Type B pancreatic cell (in vitro differentiated cells): ENCODE measurements around the gene CGB3. TPM values are rescaled to one million over a fixed set of nuclear protein-coding genes. Genes with fewer than 3 reads are reported as not detected.

Source experiments
- DNase-seq: peaks from one replicate; pipeline ENCODE4 v3.0.0; 2021; ENCODE audit warnings: mixed read lengths; ENCODE audit not compliant: unreplicated experiment; ENCODE audit errors: extremely low spot score
- H3K27ac Mint-ChIP-seq: 2 replicates; pipeline ENCODE4 v1.8.0; 2021; ENCODE audit warnings: mild to moderate bottlenecking, mixed read lengths
- H3K27me3 Mint-ChIP-seq: 2 replicates; pipeline ENCODE4 v1.8.0; 2021; ENCODE audit warnings: mixed read lengths
- H3K36me3 Mint-ChIP-seq: 2 replicates; pipeline ENCODE4 v1.8.0; 2021; ENCODE audit warnings: mixed read lengths
- H3K4me1 Mint-ChIP-seq: one replicate; pipeline ENCODE4 v1.8.0; 2021; ENCODE audit warnings: mixed read lengths; ENCODE audit not compliant: unreplicated experiment
- H3K4me3 Mint-ChIP-seq: 2 replicates; pipeline ENCODE4 v1.8.0; 2021; ENCODE audit warnings: mild to moderate bottlenecking, mixed read lengths
- H3K9me3 Mint-ChIP-seq: 2 replicates; pipeline ENCODE4 v1.8.0; 2021; ENCODE audit warnings: mixed read lengths
- CTCF ChIP-seq: fragments of 200-600 bp; sonication (generic); conservative IDR thresholded peaks from 2 replicates; pipeline ENCODE4 v1.5.0; 2021; ENCODE audit warnings: antibody characterized with exemption, mild to moderate bottlenecking
- total RNA-seq: library from RNA; stranded (reverse); gene quantifications from 2 replicates; pipeline ENCODE4 v1.2.1, GENCODE V29; 2021; ENCODE audit warnings: low replicate concordance

CGB3 gene
- total RNA-seq, 1 donor from 2014 or later = not detected

GRCh38 chr19:48988860-48989259 is 35.3 kb downstream of the CGB3 start:
- H3K9me3 Mint-ChIP-seq = no peaks in the 10 kb centered on the region
- no peak for TF ChIP-seq CTCF
- no peak overlapping the region for H3K4me3 Mint-ChIP-seq
- peaks cover 19% of the 10 kb centered on the region for H3K36me3 Mint-ChIP-seq
- H3K4me1 Mint-ChIP-seq = peaks cover 14% of the 10 kb centered on the region
- DNase-seq = no peak
- H3K27me3 Mint-ChIP-seq = no peaks in the 10 kb centered on the region
- H3K27ac Mint-ChIP-seq = peak overlapping the region; percentile 49

GRCh38 chr19:48988286-48988685 is 35.8 kb downstream of the CGB3 start:
- no peaks in the 10 kb centered on the region for H3K9me3 Mint-ChIP-seq
- H3K27ac Mint-ChIP-seq = no peak overlapping the region
- H3K4me3 Mint-ChIP-seq = no peak overlapping the region
- DNase-seq = no peak
- H3K36me3 Mint-ChIP-seq = peaks cover 18% of the 10 kb centered on the region
- peaks cover 9% of the 10 kb centered on the region for H3K4me1 Mint-ChIP-seq
- no peaks in the 10 kb centered on the region for H3K27me3 Mint-ChIP-seq
- TF ChIP-seq CTCF = no peak

GRCh38 chr19:48987323-48987722 is 36.8 kb downstream of the CGB3 start:
- Mint-ChIP-seq H3K27ac (no peak overlapping the region), H3K4me1 (peaks cover 9% of the 10 kb centered on the region), H3K36me3 (peaks cover 20% of the 10 kb centered on the region), H3K27me3 (no peaks in the 10 kb centered on the region), H3K9me3 (no peaks in the 10 kb centered on the region), H3K4me3 (no peak overlapping the region)
- DNase-seq = no peak
- no peak for TF ChIP-seq CTCF

- no peak for TF ChIP-seq CTCF
- peaks cover 9% of the 10 kb centered on the region for H3K4me1 Mint-ChIP-seq
- H3K27me3 Mint-ChIP-seq = no peaks in the 10 kb centered on the region
- no peak overlapping the region for H3K27ac Mint-ChIP-seq
- H3K4me3 Mint-ChIP-seq = no peak overlapping the region
- peaks cover 25% of the 10 kb centered on the region for H3K36me3 Mint-ChIP-seq
- H3K9me3 Mint-ChIP-seq = no peaks in the 10 kb centered on the region
- no peak for DNase-seq
These were observed 37.9 kb downstream of the CGB3 start for GRCh38 chr19:48986211-48986610.

GRCh38 chr19:48985711-48986110 is 38.4 kb downstream of the CGB3 start:
- TF ChIP-seq CTCF = no peak
- Mint-ChIP-seq H3K4me3 (no peak overlapping the region), H3K27ac (no peak overlapping the region), H3K4me1 (peaks cover 5% of the 10 kb centered on the region), H3K9me3 (no peaks in the 10 kb centered on the region), H3K27me3 (no peaks in the 10 kb centered on the region), H3K36me3 (peaks cover 25% of the 10 kb centered on the region)
- no peak for DNase-seq

GRCh38 chr19:48982280-48982679 is 41.9 kb downstream of the CGB3 start:
- Mint-ChIP-seq H3K27me3 (no peaks in the 10 kb centered on the region), H3K27ac (no peak overlapping the region), H3K9me3 (no peaks in the 10 kb centered on the region), H3K36me3 (peaks cover 19% of the 10 kb centered on the region), H3K4me1 (peaks cover 5% of the 10 kb centered on the region), H3K4me3 (no peak overlapping the region)
- TF ChIP-seq CTCF = no peak
- no peak for DNase-seq
